GM23248 (cell line): Measurements from ENCODE around the gene LSP1.

Experiments used
- EZH2 ChIP-seq: fragments of 200-600 bp; sonication (generic); IDR thresholded peaks from 2 replicates; pipeline ENCODE4 v1.6.1; 2018; ENCODE audit warnings: antibody characterized with exemption, mild to moderate bottlenecking; ENCODE audit not compliant: insufficient read depth, poor library complexity, severe bottlenecking
- EZH2phosphoT487 ChIP-seq: fragments of 200-600 bp; sonication (generic); IDR thresholded peaks from 2 replicates; pipeline ENCODE4 v1.6.1; 2018; ENCODE audit warnings: antibody characterized with exemption, moderate library complexity, mild to moderate bottlenecking, low read depth; ENCODE audit not compliant: insufficient read depth

- TF ChIP-seq EZH2phosphoT487 (no peak), EZH2 (no peak)
These were observed 7.8 kb upstream of the LSP1 start for GRCh38 chr11:1845095-1845429.
